Naive thymus-derived CD8-positive, alpha-beta T cell (primary cell): ENCODE measurements around the gene SCUBE2. TPM values are rescaled to one million over a fixed set of nuclear protein-coding genes. Genes with fewer than 3 reads are reported as not detected.

Source experiments
- ATAC-seq, 2 donors: fragments of 150-1000 bp; cut with Tn5 transposase in 1 of 2; sonication (Bioruptor Pico), chemical (Tn5 transposase) in 1 of 2; 1 replicate in 1 of 2; 2 replicates in 1 of 2; pipeline ENCODE4 v1.10.0; 2021; ENCODE audit warnings: mild to moderate bottlenecking in 2 of 2, moderate library complexity in 2 of 2
- POLR2A ChIA-PET: fragments of 350-600 bp; sonication (Branson Sonifier 250); formaldehyde crosslinking; loops from one replicate; lab custom pipeline; 2021; ENCODE audit warnings: antibody characterized with exemption; lab: Charles Lee
- DNase-seq, 10 donors: peaks; one replicate each; pipeline versions ENCODE4 v3.0.0 to v3.0.0-alpha.2; 2020 to 2022
- H3K27ac Mint-ChIP-seq, 10 donors: one replicate each; pipeline ENCODE4 v1.8.0; 2020 to 2022; ENCODE audit warnings: mild to moderate bottlenecking in 10 of 10, mixed read lengths in 10 of 10, moderate library complexity in 4 of 10, inconsistent platforms in 1 of 10
- H3K27me3 Mint-ChIP-seq, 5 donors: one replicate each; pipeline ENCODE4 v1.8.0; 2021 to 2022; ENCODE audit warnings: mixed read lengths in 5 of 5
- H3K36me3 Mint-ChIP-seq, 3 donors: one replicate each; pipeline ENCODE4 v1.8.0; 2020 to 2022; ENCODE audit warnings: mixed read lengths in 3 of 3, mild to moderate bottlenecking in 2 of 3, inconsistent platforms in 1 of 3
- H3K4me1 Mint-ChIP-seq, 4 donors: one replicate each; pipeline ENCODE4 v1.8.0; 2021 to 2022; ENCODE audit warnings: mixed read lengths in 4 of 4
- H3K4me3 Mint-ChIP-seq, 10 donors: one replicate each; pipeline ENCODE4 v1.8.0; 2020 to 2022; ENCODE audit warnings: mild to moderate bottlenecking in 10 of 10, mixed read lengths in 10 of 10, moderate library complexity in 6 of 10, inconsistent platforms in 1 of 10
- H3K9me3 Mint-ChIP-seq, 9 donors: one replicate each; pipeline ENCODE4 v1.8.0; 2020 to 2022; ENCODE audit warnings: mixed read lengths in 9 of 9, mild to moderate bottlenecking in 3 of 9, inconsistent platforms in 1 of 9, moderate library complexity in 1 of 9
- polyA plus RNA-seq, 3 donors: library from polyadenylated mRNA; unstranded; fragments of 300-500 nt; fragmentation: Illumina TruSeq; gene quantifications; one replicate each; pipeline ENCODE4 v1.2.3, GENCODE V29; 2021
- total RNA-seq, 8 experiments: library from RNA in 2 of 8; stranded (reverse) in 2 of 8; gene quantifications; one replicate each; pipeline ENCODE4 v1.2.3 and lab custom pipeline; 2021 to 2026

The SCUBE2 gene
- total and polyA plus RNA-seq, 5 experiments from 2014 or later = 0.96 TPM; not detected in 4

DNA sequence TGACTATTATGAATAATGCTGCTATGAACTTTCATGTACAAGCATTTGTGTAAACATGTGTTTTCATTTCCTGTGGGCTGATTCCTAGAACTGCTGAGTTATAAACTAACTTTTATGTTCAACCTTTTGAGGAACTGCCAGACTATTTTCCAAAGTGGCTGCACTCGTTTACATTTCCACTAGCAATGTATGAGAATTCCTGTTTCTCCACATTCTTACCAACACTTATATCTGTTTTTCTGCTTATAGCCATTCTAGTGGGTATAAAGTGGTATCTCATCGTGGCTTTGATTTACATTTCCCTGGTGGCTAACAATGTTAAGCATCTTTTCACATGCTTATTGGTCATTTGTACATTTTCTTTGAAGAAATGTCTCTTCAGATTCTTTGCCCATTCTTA lies 35.2 kb upstream of the SCUBE2 start:
- Mint-ChIP-seq H3K4me1 (no peaks in the 10 kb centered on the region), H3K27ac (no peak overlapping the region), H3K4me3 (no peak overlapping the region), H3K27me3 (peaks cover 0 to 2% (median 0%) of the 10 kb centered on the region in 5 donors), H3K36me3 (no peaks in the 10 kb centered on the region), H3K9me3 (no peaks in the 10 kb centered on the region)
- POLR2A ChIA-PET = no interaction called here
- ATAC-seq (no peak), DNase-seq (no peak)

DNA sequence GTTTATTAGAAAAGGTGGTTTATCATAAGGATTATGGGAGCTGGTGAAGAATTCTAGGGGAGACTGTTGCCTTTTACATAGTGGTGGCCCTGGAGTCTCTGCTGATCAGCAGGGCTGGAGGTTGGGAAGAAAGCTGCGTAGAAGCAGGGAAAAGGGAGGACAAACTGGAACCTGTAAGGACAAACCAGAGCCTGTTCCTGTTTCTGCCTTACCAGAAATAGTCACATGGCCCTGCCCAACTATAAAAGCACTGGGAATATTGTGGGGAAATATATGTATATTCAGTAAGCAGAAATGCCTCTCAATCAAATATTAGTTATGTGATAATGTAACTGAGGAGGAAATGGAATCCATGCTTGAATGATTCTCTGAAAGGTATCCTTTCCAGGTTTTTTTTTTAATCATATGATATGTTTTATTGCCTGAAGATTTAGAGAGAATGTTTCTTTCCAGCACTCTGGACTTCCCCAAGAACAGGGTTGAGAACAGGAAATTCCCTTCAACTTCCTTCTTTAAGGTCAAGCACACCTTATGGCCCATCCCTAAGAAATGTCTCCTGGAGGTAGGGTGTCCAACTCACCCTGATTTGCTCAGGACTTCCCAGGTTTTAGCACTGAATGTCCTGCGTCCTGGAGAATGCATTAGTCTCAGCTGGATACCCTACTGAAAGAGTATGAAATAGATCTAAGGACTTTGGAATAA lies 33.9 kb upstream of the SCUBE2 start:
- ATAC-seq = no peak
- H3K36me3 Mint-ChIP-seq = no peaks in the 10 kb centered on the region
- POLR2A ChIA-PET = no interaction called here
- H3K27ac Mint-ChIP-seq = no peak overlapping the region
- peaks cover 0 to 2% (median 0%) of the 10 kb centered on the region in 5 donors for H3K27me3 Mint-ChIP-seq
- no peak overlapping the region for H3K4me3 Mint-ChIP-seq
- no peaks in the 10 kb centered on the region for H3K9me3 Mint-ChIP-seq
- no peak for DNase-seq
- H3K4me1 Mint-ChIP-seq = no peaks in the 10 kb centered on the region

DNA sequence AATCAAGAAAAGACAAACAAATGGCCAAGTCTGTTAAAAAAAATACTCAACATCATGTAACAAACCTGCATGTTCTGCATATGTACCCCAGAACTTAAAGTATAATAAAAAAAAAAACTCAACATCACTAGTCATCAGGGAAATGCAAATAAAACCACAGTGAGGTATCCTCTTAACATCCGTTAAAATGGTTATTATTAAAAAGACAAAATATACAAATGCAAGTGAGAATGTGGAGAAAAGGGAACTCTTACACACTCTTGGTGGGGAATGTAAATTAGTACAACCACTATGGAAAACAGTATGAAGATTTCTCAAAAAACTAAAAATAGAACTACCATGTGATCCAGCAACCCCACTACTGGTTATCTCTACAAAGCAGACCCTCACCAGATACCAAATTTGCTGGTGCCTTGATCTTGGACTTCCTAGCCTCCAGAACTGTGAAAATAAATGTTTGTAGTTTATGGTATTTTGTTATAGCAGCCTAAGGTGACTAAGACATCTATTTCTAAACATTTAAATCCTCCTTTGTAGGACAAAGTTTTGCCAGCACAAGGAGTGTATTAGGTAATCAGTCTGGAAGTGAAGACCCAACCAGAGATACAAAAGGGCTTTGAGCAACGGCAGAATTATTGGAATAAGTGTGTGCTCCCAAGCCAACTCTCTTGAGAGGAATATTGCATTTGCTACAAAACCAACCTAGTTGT lies 32.4 kb upstream of the SCUBE2 start:
- H3K27ac Mint-ChIP-seq = no peak overlapping the region
- ATAC-seq (no peak), DNase-seq (no peak)
- no peaks in the 10 kb centered on the region for H3K4me1 Mint-ChIP-seq
- peaks cover 0 to 2% (median 0%) of the 10 kb centered on the region in 5 donors for H3K27me3 Mint-ChIP-seq
- H3K9me3 Mint-ChIP-seq = no peaks in the 10 kb centered on the region
- POLR2A ChIA-PET = interaction anchor here (0.6 kb wide), 1 partner anchor 358 kb away, joined by 8 read pairs; no protein-coding TSS in a partner anchor
- H3K4me3 Mint-ChIP-seq = no peak overlapping the region
- H3K36me3 Mint-ChIP-seq = no peaks in the 10 kb centered on the region

GRCh38 chr11:9121469-9121796 lies 30.0 kb upstream of the SCUBE2 start:
- Mint-ChIP-seq H3K4me3 (no peak overlapping the region), H3K27me3 (no peaks in the 10 kb centered on the region), H3K9me3 (no peaks in the 10 kb centered on the region), H3K4me1 (no peaks in the 10 kb centered on the region), H3K27ac (peak overlapping the region in 1 of 10 donors; percentile 18), H3K36me3 (peaks cover 0 to 3% (median 0%) of the 10 kb centered on the region in 3 donors)
- DNase-seq (no peak), ATAC-seq (no peak)
- POLR2A ChIA-PET = no interaction called here

DNA sequence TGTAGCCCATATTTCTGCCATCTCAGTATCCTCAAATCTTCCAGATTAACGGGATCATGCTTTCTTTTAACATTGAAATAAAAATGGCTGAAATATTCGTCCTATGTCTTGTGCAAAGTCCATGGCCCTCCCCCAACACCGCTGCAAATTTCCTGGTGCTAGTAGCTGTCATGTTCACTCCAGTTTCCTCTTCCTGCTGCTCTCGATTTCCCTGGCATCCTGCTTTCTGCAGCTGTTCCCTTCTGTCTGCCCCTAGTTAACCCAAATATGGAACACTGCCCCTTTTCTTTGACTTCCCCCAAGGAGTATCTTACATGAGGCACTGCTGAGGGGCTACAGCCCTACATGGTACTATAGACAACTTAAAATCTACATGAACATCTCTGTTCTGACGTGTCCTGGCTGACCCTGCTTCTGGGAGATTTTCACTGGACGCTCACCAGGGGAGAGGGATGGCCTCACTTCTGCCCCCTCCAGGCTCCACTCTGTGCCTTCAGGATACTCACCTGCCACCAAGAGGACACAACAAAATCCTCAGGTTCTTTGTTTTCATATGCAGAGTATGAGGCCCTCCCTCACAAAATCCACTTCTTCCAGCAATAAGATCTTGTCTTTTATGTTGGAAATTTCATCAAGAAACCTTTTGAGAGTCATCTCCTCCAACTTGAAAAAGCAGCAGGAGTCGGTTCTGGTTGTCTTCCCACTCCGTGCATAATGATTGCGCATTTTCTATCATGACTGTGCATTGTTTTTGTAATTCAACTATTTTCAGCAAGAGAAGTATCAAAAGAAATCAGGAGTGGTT lies 29.5 kb upstream of the SCUBE2 start:
- no peak for ATAC-seq
- Mint-ChIP-seq H3K36me3 (peaks cover 0 to 3% (median 0%) of the 10 kb centered on the region in 3 donors), H3K4me3 (no peak overlapping the region), H3K27ac (peak overlapping the region in 1 of 10 donors; percentile 18), H3K4me1 (no peaks in the 10 kb centered on the region), H3K27me3 (no peaks in the 10 kb centered on the region), H3K9me3 (no peaks in the 10 kb centered on the region)
- POLR2A ChIA-PET = no interaction called here
- no peak for DNase-seq

- H3K36me3 Mint-ChIP-seq = peaks cover 0 to 7% (median 5%) of the 10 kb centered on the region in 3 donors
- no peak for ATAC-seq
- POLR2A ChIA-PET = no interaction called here
- H3K4me3 Mint-ChIP-seq = no peak overlapping the region
- no peaks in the 10 kb centered on the region for H3K27me3 Mint-ChIP-seq
- H3K4me1 Mint-ChIP-seq = no peaks in the 10 kb centered on the region
- DNase-seq = no peak
- H3K9me3 Mint-ChIP-seq = peaks cover 0 to 12% (median 4%) of the 10 kb centered on the region in 9 donors
- no peak overlapping the region for H3K27ac Mint-ChIP-seq
Observed at GRCh38 chr11:9118277-9118676, 26.9 kb upstream of the SCUBE2 start.

GRCh38 chr11:9112075-9112474 lies 20.7 kb upstream of the SCUBE2 start:
- H3K27me3 Mint-ChIP-seq = peaks cover 0 to 3% (median 0%) of the 10 kb centered on the region in 5 donors
- ATAC-seq = no peak
- no peak overlapping the region for H3K27ac Mint-ChIP-seq
- POLR2A ChIA-PET = no interaction called here
- no peak for DNase-seq
- H3K36me3 Mint-ChIP-seq = peaks cover 0 to 24% (median 14%) of the 10 kb centered on the region in 3 donors
- H3K4me3 Mint-ChIP-seq = no peak overlapping the region
- H3K4me1 Mint-ChIP-seq = no peaks in the 10 kb centered on the region
- H3K9me3 Mint-ChIP-seq = peaks cover 5 to 34% (median 14%) of the 10 kb centered on the region in 9 donors

- Mint-ChIP-seq H3K27me3 (peaks cover 0 to 3% (median 0%) of the 10 kb centered on the region in 5 donors), H3K4me1 (no peaks in the 10 kb centered on the region), H3K36me3 (peaks cover 0 to 24% (median 14%) of the 10 kb centered on the region in 3 donors), H3K27ac (no peak overlapping the region), H3K9me3 (peaks cover 5 to 34% (median 14%) of the 10 kb centered on the region in 9 donors), H3K4me3 (no peak overlapping the region)
- POLR2A ChIA-PET = no interaction called here
- DNase-seq = no peak
- no peak for ATAC-seq
Observed at GRCh38 chr11:9109858-9110731, 18.7 kb upstream of the SCUBE2 start.

DNA sequence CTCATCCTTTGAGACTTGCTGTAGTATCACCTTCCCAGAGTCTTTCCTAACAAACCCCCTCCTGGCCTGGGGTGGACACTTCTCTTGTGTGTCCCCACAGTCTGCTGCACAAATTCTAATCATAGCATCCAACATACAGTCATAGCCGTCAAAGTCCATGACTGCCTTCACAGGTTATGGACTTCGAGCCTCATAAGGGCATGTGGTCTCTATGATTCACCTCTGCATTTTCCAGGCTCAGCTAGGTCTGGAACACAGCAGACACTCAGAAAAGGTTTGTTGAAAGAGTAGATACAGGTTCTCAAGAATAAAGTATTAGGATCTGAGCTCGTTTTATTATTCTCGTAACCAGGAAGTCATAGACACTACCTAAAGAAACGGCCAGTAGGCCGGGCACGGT lies 13.2 kb upstream of the SCUBE2 start:
- H3K4me3 Mint-ChIP-seq = no peak overlapping the region
- peak overlapping the region in 1 of 10 donors; percentile 19 for H3K27ac Mint-ChIP-seq
- DNase-seq (no peak), ATAC-seq (no peak)
- H3K36me3 Mint-ChIP-seq = no peaks in the 10 kb centered on the region
- peaks cover 0 to 10% (median 6%) of the 10 kb centered on the region in 5 donors for H3K27me3 Mint-ChIP-seq
- H3K9me3 Mint-ChIP-seq = no peaks in the 10 kb centered on the region
- peaks cover 0 to 2% (median 0%) of the 10 kb centered on the region in 4 donors for H3K4me1 Mint-ChIP-seq
- POLR2A ChIA-PET = no interaction called here

- no peaks in the 10 kb centered on the region for H3K9me3 Mint-ChIP-seq
- no peak overlapping the region for H3K4me3 Mint-ChIP-seq
- H3K27ac Mint-ChIP-seq = no peak overlapping the region
- H3K36me3 Mint-ChIP-seq = no peaks in the 10 kb centered on the region
- POLR2A ChIA-PET = no interaction called here
- no peak for ATAC-seq
- no peak for DNase-seq
- H3K27me3 Mint-ChIP-seq = peaks cover 0 to 12% (median 7%) of the 10 kb centered on the region in 5 donors
- H3K4me1 Mint-ChIP-seq = peaks cover 0 to 2% (median 0%) of the 10 kb centered on the region in 4 donors
Observed at GRCh38 chr11:9103542-9104276, 12.3 kb upstream of the SCUBE2 start.

- Mint-ChIP-seq H3K27me3 (peaks cover 15 to 21% (median 19%) of the 10 kb centered on the region in 5 donors), H3K27ac (no peak overlapping the region), H3K4me3 (no peak overlapping the region), H3K4me1 (peaks cover 0 to 2% (median 0%) of the 10 kb centered on the region in 4 donors), H3K9me3 (no peaks in the 10 kb centered on the region), H3K36me3 (peaks cover 0 to 2% (median 0%) of the 10 kb centered on the region in 3 donors)
- POLR2A ChIA-PET = no interaction called here
- DNase-seq = no peak
- no peak for ATAC-seq
Observed at GRCh38 chr11:9099617-9100016, 8.2 kb upstream of the SCUBE2 start.
